Measurements from ENCODE around the gene VIL1.

The VIL1 gene

GRCh38 chr2:218406949-218407618 is 11.8 kb upstream of the VIL1 start:
- peak; percentile 97 for DNase-seq

GRCh38 chr2:218407717-218408116 is 11.2 kb upstream of the VIL1 start:
- no peak for DNase-seq

GRCh38 chr2:218418321-218418716 is 604 bp upstream of the VIL1 start:
- no peak for DNase-seq

- no peak for DNase-seq
Observed at GRCh38 chr2:218419630-218420216, 800 bp downstream of the VIL1 start.

DNA sequence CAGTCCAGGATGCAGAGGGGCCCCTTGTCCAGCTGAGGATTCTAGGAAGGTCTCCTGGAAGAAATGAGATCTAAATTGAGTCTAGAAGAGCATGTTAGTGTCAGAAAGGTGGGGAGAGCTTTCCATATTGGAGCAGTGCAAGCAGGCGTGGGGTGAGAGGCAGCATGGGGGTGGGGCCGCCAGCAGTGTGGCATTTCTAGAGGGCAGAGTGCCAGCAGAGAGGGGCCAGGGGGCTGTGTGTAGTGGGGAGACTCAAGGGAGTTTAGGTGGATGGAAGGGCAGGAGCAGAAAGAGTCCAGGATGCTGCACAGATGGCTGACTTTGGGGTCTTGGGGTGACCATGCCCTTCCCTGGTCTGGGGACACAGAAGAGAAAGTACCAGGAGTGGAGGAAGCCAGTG is 2.1 kb downstream of the VIL1 start:
- DNase-seq = no peak

GRCh38 chr2:218422403-218423086 is 3.6 kb downstream of the VIL1 start:
- peak; percentile 91 for DNase-seq

- no peak for DNase-seq
Observed at GRCh38 chr2:218423584-218423983, 4.7 kb downstream of the VIL1 start.

DNA sequence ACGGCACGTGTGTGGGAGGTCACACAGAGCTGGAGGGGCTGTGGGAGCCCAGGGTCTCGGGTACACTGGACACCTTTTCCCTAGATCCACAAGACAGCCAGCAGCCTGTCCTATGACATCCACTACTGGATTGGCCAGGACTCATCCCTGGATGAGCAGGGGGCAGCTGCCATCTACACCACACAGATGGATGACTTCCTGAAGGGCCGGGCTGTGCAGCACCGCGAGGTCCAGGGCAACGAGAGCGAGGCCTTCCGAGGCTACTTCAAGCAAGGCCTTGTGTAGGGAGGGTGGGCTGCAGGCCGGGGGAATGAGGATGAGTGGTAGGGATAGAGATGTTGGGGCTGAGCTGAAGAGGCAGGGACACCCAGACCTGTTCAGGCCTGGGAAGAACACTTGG is 6.6 kb downstream of the VIL1 start:
- DNase-seq = no peak

GRCh38 chr2:218427741-218428140 is 8.8 kb downstream of the VIL1 start:
- no peak for DNase-seq

DNA sequence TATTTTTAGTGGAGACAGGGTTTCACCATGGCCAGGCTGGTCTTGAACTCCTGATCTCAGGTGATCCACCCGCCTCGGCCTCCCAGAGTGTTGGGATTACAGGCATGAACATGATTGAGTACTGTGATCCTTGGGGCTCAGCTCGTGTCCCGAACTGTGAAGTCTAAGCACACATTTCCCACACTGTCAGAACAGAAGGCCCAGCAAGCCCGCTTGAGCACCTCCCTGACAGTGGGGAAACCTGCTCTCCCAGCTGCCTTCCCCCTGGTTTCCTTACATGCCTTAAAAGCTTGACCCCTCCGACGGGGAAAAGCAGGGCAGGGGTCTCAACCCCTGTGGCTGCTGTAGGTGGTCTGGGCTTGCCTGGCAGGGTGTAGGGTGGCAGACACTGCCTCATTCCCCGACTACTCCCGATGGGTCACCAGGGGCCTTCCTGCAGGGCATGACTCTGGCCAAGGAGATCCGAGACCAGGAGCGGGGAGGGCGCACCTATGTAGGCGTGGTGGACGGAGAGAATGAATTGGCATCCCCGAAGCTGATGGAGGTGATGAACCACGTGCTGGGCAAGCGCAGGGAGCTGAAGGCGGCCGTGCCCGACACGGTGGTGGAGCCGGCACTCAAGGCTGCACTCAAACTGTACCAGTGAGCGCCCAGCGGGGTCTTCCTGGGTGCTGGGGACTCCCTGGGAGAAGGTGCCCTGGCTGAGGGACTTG is 10.1 kb downstream of the VIL1 start:
- DNase-seq = no peak

- DNase-seq = peak; percentile 90
Observed at GRCh38 chr2:218429911-218430692, 11.2 kb downstream of the VIL1 start.

DNA sequence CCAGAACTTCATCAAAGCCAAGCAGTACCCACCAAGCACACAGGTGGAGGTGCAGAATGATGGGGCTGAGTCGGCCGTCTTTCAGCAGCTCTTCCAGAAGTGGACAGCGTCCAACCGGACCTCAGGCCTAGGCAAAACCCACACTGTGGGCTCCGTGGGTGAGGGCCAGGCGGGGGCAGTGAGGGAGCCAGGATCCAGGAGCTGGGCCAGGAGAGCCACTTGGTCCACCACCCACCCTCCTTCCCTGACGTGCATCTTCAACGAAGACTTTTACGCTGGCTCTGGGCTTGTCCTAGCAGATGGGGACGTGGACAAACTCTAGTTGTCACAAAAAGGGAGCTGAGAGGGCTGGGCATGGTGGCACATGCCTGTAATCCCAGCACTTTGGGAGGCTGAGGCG is 11.8 kb downstream of the VIL1 start:
- DNase-seq = no peak

DNA sequence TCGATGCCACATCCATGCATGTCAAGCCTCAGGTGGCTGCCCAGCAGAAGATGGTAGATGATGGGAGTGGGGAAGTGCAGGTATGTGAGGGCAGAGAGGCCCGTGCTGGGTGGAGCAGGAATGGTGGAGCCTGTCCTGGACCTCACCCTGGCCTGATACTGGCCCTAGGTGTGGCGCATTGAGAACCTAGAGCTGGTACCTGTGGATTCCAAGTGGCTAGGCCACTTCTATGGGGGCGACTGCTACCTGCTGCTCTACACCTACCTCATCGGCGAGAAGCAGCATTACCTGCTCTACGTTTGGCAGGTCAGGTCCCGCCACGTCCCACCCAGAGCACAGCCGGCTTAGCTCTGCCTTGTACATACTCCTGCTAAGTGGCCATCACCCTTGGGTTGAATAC is 13.0 kb downstream of the VIL1 start:
- no peak for DNase-seq

GRCh38 chr2:218432676-218433365 is 13.9 kb downstream of the VIL1 start:
- no peak for DNase-seq

DNA sequence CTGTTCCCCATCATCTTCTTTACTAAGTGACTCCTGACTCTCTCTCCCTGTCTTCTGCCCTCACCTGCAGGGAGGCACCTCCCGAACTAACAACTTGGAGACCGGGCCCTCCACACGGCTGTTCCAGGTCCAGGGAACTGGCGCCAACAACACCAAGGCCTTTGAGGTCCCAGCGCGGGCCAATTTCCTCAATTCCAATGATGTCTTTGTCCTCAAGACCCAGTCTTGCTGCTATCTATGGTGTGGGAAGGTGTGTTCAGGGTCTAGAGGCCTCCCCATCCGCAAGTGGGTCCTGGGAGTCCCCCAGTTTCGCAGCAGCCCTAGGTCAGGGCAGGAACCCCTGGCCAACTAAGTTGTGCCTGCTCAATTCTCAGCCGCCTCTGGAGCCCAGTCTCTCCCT is 15.5 kb downstream of the VIL1 start:
- no peak for DNase-seq

- no peak for DNase-seq
Observed at GRCh38 chr2:218435003-218435982, 16.4 kb downstream of the VIL1 start.

- no peak for DNase-seq
Observed at GRCh38 chr2:218436992-218437391, 18.1 kb downstream of the VIL1 start.

DNA sequence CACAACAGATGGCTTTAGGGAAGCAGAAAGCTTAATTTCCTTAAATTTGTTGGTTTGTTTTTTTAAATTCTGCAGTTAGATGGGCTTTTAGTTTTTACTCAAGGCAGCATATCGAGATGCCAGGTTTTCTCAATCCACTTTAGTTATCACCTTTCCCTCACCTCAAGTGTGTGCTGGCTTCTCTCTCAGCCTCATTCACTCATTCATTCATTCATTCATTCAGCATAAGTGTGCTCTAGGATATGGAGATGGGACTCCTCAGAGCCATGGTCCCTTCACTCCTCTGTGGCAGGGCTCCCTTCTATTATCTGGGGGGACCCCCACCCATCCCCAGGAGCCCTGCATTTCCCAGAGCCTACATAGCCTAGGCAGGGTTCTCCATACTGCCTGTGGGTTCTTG is 19.0 kb downstream of the VIL1 start:
- no peak for DNase-seq

- DNase-seq = no peak
Observed at GRCh38 chr2:218438596-218438995, 19.7 kb downstream of the VIL1 start.

DNA sequence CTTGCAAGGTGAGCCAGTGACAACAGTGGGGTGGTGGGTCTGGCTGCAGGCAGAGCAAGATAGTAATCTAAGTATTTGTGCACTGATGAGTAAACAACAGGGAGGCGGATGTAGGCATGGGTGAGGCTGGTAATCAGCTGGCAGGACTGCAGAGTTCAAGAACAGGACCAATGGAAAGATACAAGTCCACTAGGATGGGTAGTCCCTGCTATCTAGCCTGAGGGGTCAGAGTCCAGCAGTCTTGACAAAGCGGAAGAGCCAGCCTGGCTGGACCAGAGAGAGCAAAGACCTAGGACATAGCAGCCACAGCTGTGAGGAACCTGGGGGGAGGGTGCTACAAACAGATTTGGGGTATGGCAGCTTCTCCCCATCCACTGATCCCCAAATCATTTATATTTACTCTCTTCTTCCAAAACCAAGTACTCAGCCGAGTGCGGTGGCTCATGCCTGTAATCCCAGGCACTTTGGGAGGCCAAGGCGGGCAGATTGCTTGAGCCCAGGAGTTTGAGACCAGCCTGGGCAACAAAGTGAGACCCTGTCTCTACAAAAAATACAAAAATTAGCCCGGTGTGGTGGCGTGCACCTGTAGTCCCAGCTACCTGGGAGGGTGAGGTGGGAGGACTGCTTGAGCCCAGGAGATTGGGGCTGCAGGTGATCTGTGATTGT is 25.9 kb downstream of the VIL1 start:
- DNase-seq = no peak

- DNase-seq = no peak
Observed at GRCh38 chr2:218445602-218446001, 26.7 kb downstream of the VIL1 start.
